HL-60 (cell line): ENCODE results near the gene EPN2.
"Not testable (repeated sequence)": the region's sequence is repeated elsewhere in the genome, so short reads cannot be mapped to it uniquely, and the experiment has no call there.

ENCODE experiments used
- POLR2AphosphoS5 ChIP-seq: IDR thresholded peaks from 2 replicates; pipeline ENCODE4 v1.6.1; 2012; ENCODE audit warnings: low read depth
- TF ChIP-seq, protein P1 (sequence below): IDR thresholded peaks from one replicate; pipeline ENCODE4 v1.5.1; 2011; ENCODE audit warnings: low read length, control low read depth, inconsistent platforms; ENCODE audit not compliant: insufficient read depth

DNA sequence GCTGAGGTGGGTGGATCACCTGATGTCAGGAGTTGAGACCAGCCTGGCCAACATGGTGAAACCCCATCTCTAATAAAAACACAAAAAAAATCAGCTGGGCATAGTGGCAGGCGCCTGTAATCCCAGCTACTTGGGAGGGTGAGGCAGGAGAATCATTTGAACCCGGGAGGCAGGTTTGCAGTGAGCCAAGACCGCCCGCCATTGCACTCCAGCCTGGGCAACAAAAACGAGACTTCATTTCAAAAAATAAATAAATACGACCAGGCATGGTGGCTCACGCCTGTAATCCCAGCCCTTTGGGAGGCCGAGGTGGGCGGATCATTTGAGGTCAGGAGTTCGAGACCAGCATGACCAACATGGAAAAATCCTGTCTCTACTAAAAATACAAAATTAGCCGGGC lies 116.2 kb downstream of the EPN2 start:
- TF ChIP-seq, protein P1, sequence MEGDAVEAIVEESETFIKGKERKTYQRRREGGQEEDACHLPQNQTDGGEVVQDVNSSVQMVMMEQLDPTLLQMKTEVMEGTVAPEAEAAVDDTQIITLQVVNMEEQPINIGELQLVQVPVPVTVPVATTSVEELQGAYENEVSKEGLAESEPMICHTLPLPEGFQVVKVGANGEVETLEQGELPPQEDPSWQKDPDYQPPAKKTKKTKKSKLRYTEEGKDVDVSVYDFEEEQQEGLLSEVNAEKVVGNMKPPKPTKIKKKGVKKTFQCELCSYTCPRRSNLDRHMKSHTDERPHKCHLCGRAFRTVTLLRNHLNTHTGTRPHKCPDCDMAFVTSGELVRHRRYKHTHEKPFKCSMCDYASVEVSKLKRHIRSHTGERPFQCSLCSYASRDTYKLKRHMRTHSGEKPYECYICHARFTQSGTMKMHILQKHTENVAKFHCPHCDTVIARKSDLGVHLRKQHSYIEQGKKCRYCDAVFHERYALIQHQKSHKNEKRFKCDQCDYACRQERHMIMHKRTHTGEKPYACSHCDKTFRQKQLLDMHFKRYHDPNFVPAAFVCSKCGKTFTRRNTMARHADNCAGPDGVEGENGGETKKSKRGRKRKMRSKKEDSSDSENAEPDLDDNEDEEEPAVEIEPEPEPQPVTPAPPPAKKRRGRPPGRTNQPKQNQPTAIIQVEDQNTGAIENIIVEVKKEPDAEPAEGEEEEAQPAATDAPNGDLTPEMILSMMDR = not testable (repeated sequence)
- not testable (repeated sequence) for TF ChIP-seq POLR2AphosphoS5
